Urothelium cell line (cell line): ENCODE results near the gene SCAI.
"Not testable (repeated sequence)": the region's sequence is repeated elsewhere in the genome, so short reads cannot be mapped to it uniquely, and the experiment has no call there.

ENCODE experiments used
- DNase-seq: peaks from one replicate; pipeline ENCODE4 v3.0.0; 2011; ENCODE audit warnings: low spot score, mixed read lengths
- FAIRE-seq: peaks from 2 replicates; lab custom pipeline; 2011; peaks lifted over from hg19 to GRCh38; lab: Jason Lieb, UNC

Gene SCAI

GRCh38 chr9:125108541-125108940, 34.8 kb downstream of the SCAI start:
- not testable (repeated sequence) for FAIRE-seq, DNase-seq

- FAIRE-seq (no peak), DNase-seq (no peak)
These were observed 36.9 kb downstream of the SCAI start for GRCh38 chr9:125106285-125106893.

- FAIRE-seq (no peak), DNase-seq (no peak)
These were observed 39.4 kb downstream of the SCAI start for GRCh38 chr9:125103770-125104460.

GRCh38 chr9:125103021-125103420, 40.3 kb downstream of the SCAI start:
- DNase-seq (no peak), FAIRE-seq (no peak)

- no peak for FAIRE-seq
These were observed 42.5 kb downstream of the SCAI start for GRCh38 chr9:125100822-125101221.

GRCh38 chr9:125099816-125100215, 43.5 kb downstream of the SCAI start:
- no peak for DNase-seq
- FAIRE-seq = no peak

More at GRCh38 chr9:125100822-125101221, 42.5 kb downstream of the SCAI start:
- no peak for DNase-seq

- DNase-seq (no peak), FAIRE-seq (no peak)
These were observed 47.4 kb downstream of the SCAI start for GRCh38 chr9:125095821-125096443.

GRCh38 chr9:125091121-125091520, 52.2 kb downstream of the SCAI start:
- FAIRE-seq (no peak), DNase-seq (no peak)

GRCh38 chr9:125089331-125089730, 54.0 kb downstream of the SCAI start:
- FAIRE-seq (no peak), DNase-seq (no peak)

- no peak for FAIRE-seq
- no peak for DNase-seq
These were observed 54.6 kb downstream of the SCAI start for GRCh38 chr9:125088752-125089151.

GRCh38 chr9:125085703-125086477, 57.4 kb downstream of the SCAI start:
- FAIRE-seq (no peak), DNase-seq (no peak)

- not testable (repeated sequence) for FAIRE-seq, DNase-seq
These were observed 61.1 kb downstream of the SCAI start for GRCh38 chr9:125082197-125082596.

GRCh38 chr9:125080797-125081196, 62.5 kb downstream of the SCAI start:
- DNase-seq, FAIRE-seq: not testable (repeated sequence)

GRCh38 chr9:125079931-125080330, 63.4 kb downstream of the SCAI start:
- FAIRE-seq = no peak
- no peak for DNase-seq

- DNase-seq (no peak), FAIRE-seq (no peak)
These were observed 67.3 kb downstream of the SCAI start for GRCh38 chr9:125075997-125076396.

- no peak for FAIRE-seq
- DNase-seq = no peak
These were observed 68.4 kb downstream of the SCAI start for GRCh38 chr9:125074976-125075375.

GRCh38 chr9:125066839-125067619, 76.3 kb downstream of the SCAI start:
- DNase-seq = no peak
- FAIRE-seq = no peak

- DNase-seq = no peak
- no peak for FAIRE-seq
These were observed 81.9 kb downstream of the SCAI start for GRCh38 chr9:125061391-125061790.

- no peak for FAIRE-seq
- DNase-seq = no peak
These were observed 93.9 kb downstream of the SCAI start for GRCh38 chr9:125049212-125050049.

GRCh38 chr9:125043631-125044030, 99.7 kb downstream of the SCAI start:
- DNase-seq = no peak
- FAIRE-seq = no peak
